ENCODE results near the gene ATF4. TPM values are rescaled to one million over a fixed set of nuclear protein-coding genes. Genes with fewer than 3 reads are reported as not detected.
A peak's percentile ranks its signal among the peaks of the same experiment; 100 is the strongest.

The ATF4 gene
- total and polyA plus RNA-seq, 2 of the 13 experiments (the other 11 are each of a cell fraction or from before 2014, with no cell fraction given), result 486 to 1,297 TPM

- TF ChIP-seq GABPA (IDR thresholded peaks at IDR 0.05; ENCODE audit: low read depth, low read length) (peak; percentile 46), GABPA (CRISPR knock-in tag; IDR thresholded peaks at IDR 0.05; ENCODE audit: low read depth) (peak; percentile 77), SALL1 (CRISPR knock-in tag; IDR thresholded peaks at IDR 0.05) (peak; percentile 90), ZNF30 (CRISPR knock-in tag; IDR thresholded peaks at IDR 0.05) (no peak), FOXO4 (CRISPR knock-in tag; conservative IDR thresholded peaks at IDR 0.05) (no peak), ATF7 (IDR thresholded peaks at IDR 0.05) (no peak), ATF7 (CRISPR knock-in tag; IDR thresholded peaks at IDR 0.05) (no peak), SIX4 (CRISPR knock-in tag; IDR thresholded peaks at IDR 0.05) (peak; percentile 44; the same call in 1 of the 2 replicates), U2AF1 (optimal IDR thresholded peaks at IDR 0.05; ENCODE audit: low read depth, low read length) (peak; percentile 81), FIP1L1 (IDR thresholded peaks at IDR 0.05; ENCODE audit: borderline replicate concordance, insufficient read depth, low read depth, low read length) (no peak), ZNF547 (CRISPR knock-in tag; IDR thresholded peaks at IDR 0.05) (no peak), ZSCAN29 (CRISPR knock-in tag; conservative IDR thresholded peaks at IDR 0.05) (no peak), ZSCAN30 (CRISPR knock-in tag; IDR thresholded peaks at IDR 0.05) (no peak), IRX3 (CRISPR knock-in tag; IDR thresholded peaks at IDR 0.05; ENCODE audit: borderline replicate concordance, low read depth) (no peak), KLF12 (CRISPR knock-in tag; IDR thresholded peaks at IDR 0.05; ENCODE audit: borderline replicate concordance) (peak; percentile 79; the same call in 1 of the 2 replicates), ZNF121 (CRISPR knock-in tag; IDR thresholded peaks at IDR 0.05) (no peak), NFKBIZ (CRISPR knock-in tag; IDR thresholded peaks at IDR 0.05) (no peak), KDM2A (CRISPR knock-in tag; IDR thresholded peaks at IDR 0.05; ENCODE audit: borderline replicate concordance, low read depth) (peak; percentile 96), ZNF18 (CRISPR knock-in tag; IDR thresholded peaks at IDR 0.05; ENCODE audit: insufficient replicate concordance) (no peak), ARNTL (CRISPR knock-in tag; IDR thresholded peaks at IDR 0.05) (no peak), TBP (CRISPR knock-in tag; IDR thresholded peaks at IDR 0.05) (no peak), ZFP82 (CRISPR knock-in tag; IDR thresholded peaks at IDR 0.05; ENCODE audit: borderline replicate concordance) (0 out of 2 replicates have a peak, but pooled peaks have one; percentile 61)
- TF ChIP-seq, protein P1, sequence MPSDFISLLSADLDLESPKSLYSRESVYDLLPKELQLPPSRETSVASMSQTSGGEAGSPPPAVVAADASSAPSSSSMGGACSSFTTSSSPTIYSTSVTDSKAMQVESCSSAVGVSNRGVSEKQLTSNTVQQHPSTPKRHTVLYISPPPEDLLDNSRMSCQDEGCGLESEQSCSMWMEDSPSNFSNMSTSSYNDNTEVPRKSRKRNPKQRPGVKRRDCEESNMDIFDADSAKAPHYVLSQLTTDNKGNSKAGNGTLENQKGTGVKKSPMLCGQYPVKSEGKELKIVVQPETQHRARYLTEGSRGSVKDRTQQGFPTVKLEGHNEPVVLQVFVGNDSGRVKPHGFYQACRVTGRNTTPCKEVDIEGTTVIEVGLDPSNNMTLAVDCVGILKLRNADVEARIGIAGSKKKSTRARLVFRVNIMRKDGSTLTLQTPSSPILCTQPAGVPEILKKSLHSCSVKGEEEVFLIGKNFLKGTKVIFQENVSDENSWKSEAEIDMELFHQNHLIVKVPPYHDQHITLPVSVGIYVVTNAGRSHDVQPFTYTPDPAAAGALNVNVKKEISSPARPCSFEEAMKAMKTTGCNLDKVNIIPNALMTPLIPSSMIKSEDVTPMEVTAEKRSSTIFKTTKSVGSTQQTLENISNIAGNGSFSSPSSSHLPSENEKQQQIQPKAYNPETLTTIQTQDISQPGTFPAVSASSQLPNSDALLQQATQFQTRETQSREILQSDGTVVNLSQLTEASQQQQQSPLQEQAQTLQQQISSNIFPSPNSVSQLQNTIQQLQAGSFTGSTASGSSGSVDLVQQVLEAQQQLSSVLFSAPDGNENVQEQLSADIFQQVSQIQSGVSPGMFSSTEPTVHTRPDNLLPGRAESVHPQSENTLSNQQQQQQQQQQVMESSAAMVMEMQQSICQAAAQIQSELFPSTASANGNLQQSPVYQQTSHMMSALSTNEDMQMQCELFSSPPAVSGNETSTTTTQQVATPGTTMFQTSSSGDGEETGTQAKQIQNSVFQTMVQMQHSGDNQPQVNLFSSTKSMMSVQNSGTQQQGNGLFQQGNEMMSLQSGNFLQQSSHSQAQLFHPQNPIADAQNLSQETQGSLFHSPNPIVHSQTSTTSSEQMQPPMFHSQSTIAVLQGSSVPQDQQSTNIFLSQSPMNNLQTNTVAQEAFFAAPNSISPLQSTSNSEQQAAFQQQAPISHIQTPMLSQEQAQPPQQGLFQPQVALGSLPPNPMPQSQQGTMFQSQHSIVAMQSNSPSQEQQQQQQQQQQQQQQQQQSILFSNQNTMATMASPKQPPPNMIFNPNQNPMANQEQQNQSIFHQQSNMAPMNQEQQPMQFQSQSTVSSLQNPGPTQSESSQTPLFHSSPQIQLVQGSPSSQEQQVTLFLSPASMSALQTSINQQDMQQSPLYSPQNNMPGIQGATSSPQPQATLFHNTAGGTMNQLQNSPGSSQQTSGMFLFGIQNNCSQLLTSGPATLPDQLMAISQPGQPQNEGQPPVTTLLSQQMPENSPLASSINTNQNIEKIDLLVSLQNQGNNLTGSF (CRISPR knock-in tag; IDR thresholded peaks at IDR 0.05), result no peak
These were observed 8.5 kb downstream of the ATF4 start (continued) for GRCh38 chr22:39528681-39529486.

Data from HepG2 (cell line).